A673 (cell line): ENCODE measurements around the gene LPP.

ENCODE experiments used
- EZH2 ChIP-seq: fragments of 200-600 bp; sonication (generic); IDR thresholded peaks from 2 replicates; pipeline ENCODE4 v1.6.1; 2017; ENCODE audit warnings: borderline replicate concordance, low read depth, mild to moderate bottlenecking, mixed read lengths, antibody characterized with exemption, low read length; ENCODE audit not compliant: poor library complexity, severe bottlenecking
- TF ChIP-seq, protein P1 (sequence below): fragments of 300-800, 200-600 bp; sonication (generic); conservative IDR thresholded peaks from 2 replicates; pipeline ENCODE4 v1.5.1; 2017; ENCODE audit warnings: low read depth, mild to moderate bottlenecking, antibody characterized with exemption, low read length, moderate library complexity, mixed read lengths

DNA sequence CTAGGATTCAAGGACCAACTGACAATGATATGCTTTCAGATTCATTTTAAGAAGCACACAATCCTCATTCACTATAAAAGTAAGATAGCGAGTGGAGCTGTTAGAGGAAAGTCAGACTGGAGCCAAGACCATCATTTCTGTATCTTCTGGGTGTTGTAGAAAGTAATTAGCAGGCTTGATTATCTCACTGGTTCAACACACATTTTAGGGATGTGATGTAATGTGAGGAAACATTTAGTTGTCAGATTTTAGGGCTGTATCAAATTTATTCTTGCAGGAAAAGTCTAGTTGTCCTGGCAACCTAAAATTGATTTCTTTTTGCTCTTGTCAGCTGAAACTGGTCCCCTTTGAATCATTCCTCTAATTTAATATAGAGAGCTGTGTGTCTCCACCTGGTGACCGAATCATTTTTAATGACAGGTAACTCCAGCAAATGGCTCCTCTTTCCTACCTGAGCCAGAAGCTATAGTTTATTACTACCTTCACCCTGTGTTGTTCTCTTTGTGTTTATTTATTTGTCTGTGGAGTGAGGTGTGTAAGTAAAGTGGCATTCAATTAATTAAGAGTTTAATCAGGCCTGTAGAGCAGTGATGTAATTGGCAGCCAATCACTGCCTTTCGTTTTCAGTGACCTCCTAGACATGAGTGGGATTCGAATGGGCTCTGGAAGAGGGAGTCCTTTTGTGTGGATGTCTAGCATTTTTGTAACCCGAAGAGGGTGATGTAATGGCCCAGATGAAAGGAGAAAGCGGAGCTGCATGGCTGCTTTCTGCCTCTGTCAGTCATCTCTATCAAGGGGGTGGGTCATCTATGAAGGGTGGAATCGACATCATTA, 125.8 kb downstream of the LPP start:
- TF ChIP-seq, protein P1, sequence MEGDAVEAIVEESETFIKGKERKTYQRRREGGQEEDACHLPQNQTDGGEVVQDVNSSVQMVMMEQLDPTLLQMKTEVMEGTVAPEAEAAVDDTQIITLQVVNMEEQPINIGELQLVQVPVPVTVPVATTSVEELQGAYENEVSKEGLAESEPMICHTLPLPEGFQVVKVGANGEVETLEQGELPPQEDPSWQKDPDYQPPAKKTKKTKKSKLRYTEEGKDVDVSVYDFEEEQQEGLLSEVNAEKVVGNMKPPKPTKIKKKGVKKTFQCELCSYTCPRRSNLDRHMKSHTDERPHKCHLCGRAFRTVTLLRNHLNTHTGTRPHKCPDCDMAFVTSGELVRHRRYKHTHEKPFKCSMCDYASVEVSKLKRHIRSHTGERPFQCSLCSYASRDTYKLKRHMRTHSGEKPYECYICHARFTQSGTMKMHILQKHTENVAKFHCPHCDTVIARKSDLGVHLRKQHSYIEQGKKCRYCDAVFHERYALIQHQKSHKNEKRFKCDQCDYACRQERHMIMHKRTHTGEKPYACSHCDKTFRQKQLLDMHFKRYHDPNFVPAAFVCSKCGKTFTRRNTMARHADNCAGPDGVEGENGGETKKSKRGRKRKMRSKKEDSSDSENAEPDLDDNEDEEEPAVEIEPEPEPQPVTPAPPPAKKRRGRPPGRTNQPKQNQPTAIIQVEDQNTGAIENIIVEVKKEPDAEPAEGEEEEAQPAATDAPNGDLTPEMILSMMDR, result no peak
- no peak for TF ChIP-seq EZH2
